Measurements from ENCODE around the gene BRD1.
"Not testable (repeated sequence)": the region's sequence is repeated elsewhere in the genome, so short reads cannot be mapped to it uniquely, and the experiment has no call there.

DNA sequence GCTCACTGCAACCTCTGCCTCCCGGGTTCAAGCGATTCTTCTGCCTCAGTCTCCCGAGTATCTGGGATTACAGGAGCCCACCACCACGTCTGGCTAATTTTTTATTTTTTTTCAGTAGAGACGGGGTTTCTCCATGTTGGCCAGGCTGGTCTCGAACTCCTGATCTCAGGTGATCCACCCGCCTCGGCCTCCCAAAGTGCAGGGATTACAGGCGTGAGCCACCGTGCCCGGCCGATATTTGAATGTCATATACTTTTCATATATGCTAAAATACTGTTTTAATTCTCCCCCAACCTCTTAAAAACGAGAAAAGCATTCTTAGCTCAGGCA lies 24.9 kb upstream of the BRD1 start:
- not testable (repeated sequence) for TF ChIP-seq CTCF (IDR thresholded peaks at IDR 0.05); POLR2A (IDR thresholded peaks at IDR 0.05); POLR2AphosphoS5 (IDR thresholded peaks at IDR 0.05; ENCODE audit: insufficient read depth in 1 of 2, low read depth in 1 of 2)
